ENCODE measurements around the gene VGLL3. TPM values are rescaled to one million over a fixed set of nuclear protein-coding genes. Genes with fewer than 3 reads are reported as not detected.
A peak's percentile ranks its signal among the peaks of the same experiment; 100 is the strongest.

VGLL3 gene
- total and polyA plus RNA-seq, 2 of the 4 experiments (the other 2 are of a cell fraction), result 46.2 to 97.3 TPM

DNA sequence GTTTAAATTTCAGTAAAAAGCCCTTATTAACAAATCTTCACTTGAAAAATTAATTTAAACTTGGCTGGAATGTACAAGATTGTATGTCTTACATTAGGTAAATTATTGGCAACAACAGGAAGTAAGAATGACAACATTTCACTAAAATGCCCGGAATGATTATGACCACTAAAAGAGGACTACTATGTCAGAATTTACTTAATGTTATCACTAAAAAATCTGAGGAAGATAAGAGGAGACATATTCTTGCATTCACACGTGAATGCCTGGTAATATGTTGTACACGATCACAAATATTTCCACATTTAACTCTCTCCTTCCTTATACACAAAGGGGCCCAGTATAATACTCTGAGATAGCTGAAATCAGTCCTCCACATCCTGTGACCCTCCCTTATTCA lies 29.7 kb downstream of the VGLL3 start:
- Histone ChIP-seq H3K79me1 (ENCODE audit: low read depth in 1 of 2, low read length in 2 of 2) (peaks cover 28 to 37% of the 10 kb centered on the region in 2 experiments), H2AK9ac (replicated peaks; ENCODE audit: low read depth, low read length, poor library complexity) (no peak overlapping the region), H2AK5ac (ENCODE audit: low read depth, low read length) (peak overlapping the region; percentile 89), H3K18ac (ENCODE audit: low read depth, low read length) (peak overlapping the region; percentile 100), H3K56ac (ENCODE audit: extremely low read depth, insufficient read depth, low read length) (no peak overlapping the region; the same call in 1 of the 2 replicates), H3K27me3 (ENCODE audit: control insufficient read depth, insufficient read depth, low read length) (no peaks in the 10 kb centered on the region), H4K8ac (ENCODE audit: low read depth in 2 of 2, low read length in 2 of 2) (peak overlapping the region; percentile 71 to 88; a peak in 3 of 4 replicates), H3K14ac (replicated peaks; ENCODE audit: low read depth, low read length) (peak overlapping the region; percentile 92), H2BK5ac (ENCODE audit: low read depth, low read length, poor library complexity, severe bottlenecking) (peak overlapping the region; percentile 98), H4K91ac (ENCODE audit: insufficient read depth, low read depth, low read length) (peak overlapping the region; percentile 87), H3K23ac (ENCODE audit: low read depth, low read length) (peak overlapping the region; percentile 93; the same call in 1 of the 2 replicates), H3K27ac (ENCODE audit: insufficient read depth, low read length) (peak overlapping the region; percentile 85), H3K9me1 (ENCODE audit: insufficient read depth, low read length) (peaks cover 3% of the 10 kb centered on the region), H4K5ac (ENCODE audit: low read depth, low read length) (peak overlapping the region; percentile 99; the same call in 1 of the 2 replicates), H2BK20ac (ENCODE audit: low read depth, low read length) (peak overlapping the region; percentile 83; the same call in 1 of the 2 replicates), H3K36me3 (ENCODE audit: control insufficient read depth, insufficient read depth, low read length) (peaks cover 18% of the 10 kb centered on the region), H3K9ac (ENCODE audit: low read depth, low read length) (peak overlapping the region; percentile 50; the same call in 1 of the 2 replicates), H3K4me2 (ENCODE audit: low read depth, low read length) (peak overlapping the region; percentile 90), H3K9me3 (ENCODE audit: control insufficient read depth, insufficient read depth, low read length) (no peaks in the 10 kb centered on the region), H2AFZ (replicated peaks; ENCODE audit: low read length, poor library complexity) (no peak overlapping the region), H4K20me1 (ENCODE audit: insufficient read depth, low read length) (no peaks in the 10 kb centered on the region; the same call in 1 of the 2 replicates), H3K4me3 (ENCODE audit: insufficient read depth, low read depth, low read length) (no peak overlapping the region), H2BK120ac (ENCODE audit: low read depth, low read length) (peak overlapping the region; percentile 88), H2BK15ac (ENCODE audit: low read depth, low read length) (peak overlapping the region; percentile 93; the same call in 1 of the 3 replicates), H3K4ac (ENCODE audit: low read depth, low read length) (peak overlapping the region; percentile 86; the same call in 1 of the 2 replicates), H3K4me1 (ENCODE audit: control insufficient read depth, insufficient read depth, low read length) (peaks cover 10% of the 10 kb centered on the region)
- DNase-seq (peak; percentile 58), ATAC-seq (ENCODE audit: low read depth) (no peak; the same call in none of the 2 replicates)
- BruUV-seq (replicated peaks), result no TSS peak
- POLR2A ChIA-PET (ENCODE audit: unreplicated experiment), result no interaction called here
- in situ Hi-C loops (cut with MboI; ENCODE audit: low sequenced_read_pairs) (no loop called here), intact Hi-C loops (cut with micrococcal nuclease) (no loop called here), dilution Hi-C loops (cut with HindIII; ENCODE audit: low sequenced_read_pairs, unreplicated experiment) (no loop called here)
- TF ChIP-seq BHLHE40 (IDR thresholded peaks at IDR 0.05; ENCODE audit: low read depth, low read length) (peak; percentile 81), RFX5 (IDR thresholded peaks at IDR 0.05; ENCODE audit: low read depth, low read length) (no peak)
- CTCF ChIA-PET, result no interaction called here
- WGBS, 2 experiments (ENCODE audit: extremely low coverage in 2 of 2, insufficient read length in 1 of 2), result no CpG with 5 or more reads among the region's 3 CpGs
